SU-DHL-6 (cell line): ENCODE measurements around the gene VSIG4.

Source experiments
- CTCF ChIP-seq: fragments of 200-600 bp; sonication (generic); IDR thresholded peaks from one replicate; pipeline ENCODE4 v1.5.1; 2017; ENCODE audit warnings: antibody characterized with exemption, mild to moderate bottlenecking, low read length, moderate library complexity; ENCODE audit not compliant: insufficient read depth, poor library complexity, severe bottlenecking
- EZH2phosphoT487 ChIP-seq: fragments of 200-600 bp; sonication (generic), shearing (Covaris generic); conservative IDR thresholded peaks from 2 replicates; pipeline ENCODE4 v1.6.1; 2018; ENCODE audit warnings: mild to moderate bottlenecking, antibody characterized with exemption, low read length, moderate library complexity, mixed read lengths

- TF ChIP-seq EZH2phosphoT487 = no peak
- no peak for TF ChIP-seq CTCF
These were observed 46.5 kb downstream of the VSIG4 start for GRCh38 chrX:65993332-65993731.
